GM23338 (cell line): Measurements from ENCODE around the gene LPP.

ENCODE experiments used
- CREB1 ChIP-seq: fragments of 250-450 bp; sonication (Bioruptor Pico); IDR thresholded peaks from 2 replicates; pipeline ENCODE4 v1.5.0; 2020; ENCODE audit warnings: low read depth, mild to moderate bottlenecking, moderate library complexity
- EZH2 ChIP-seq: fragments of 200-600 bp; sonication (generic); IDR thresholded peaks from one replicate; pipeline ENCODE4 v1.8.0; 2017; ENCODE audit warnings: antibody characterized with exemption, mild to moderate bottlenecking, low read depth; ENCODE audit not compliant: unreplicated experiment
- NANOG ChIP-seq: IDR thresholded peaks from 2 replicates; pipeline ENCODE4 v1.6.1; 2016; ENCODE audit warnings: antibody characterized with exemption, borderline replicate concordance
- POLR2AphosphoS5 ChIP-seq: IDR thresholded peaks from 2 replicates; pipeline ENCODE4 v1.6.1; 2016; ENCODE audit warnings: antibody characterized with exemption, low read depth
- STAT1 ChIP-seq: IDR thresholded peaks from one replicate; pipeline ENCODE4 v1.6.1; 2016; ENCODE audit warnings: antibody characterized with exemption; ENCODE audit not compliant: unreplicated experiment
- TF ChIP-seq, protein P1 (sequence below), 2 experiments: fragments of 200-600 bp in 1 of 2; sonication (generic) in 1 of 2; conservative IDR thresholded peaks; 2 replicates each; pipeline versions ENCODE4 v1.5.1 to v1.6.1; 2016 to 2017; ENCODE audit warnings: antibody characterized with exemption in 2 of 2, low read depth in 2 of 2, mild to moderate bottlenecking in 2 of 2, moderate library complexity in 1 of 2
- TF ChIP-seq, protein P2 (sequence below): IDR thresholded peaks from one replicate; pipeline ENCODE4 v1.6.1; 2018; ENCODE audit warnings: antibody characterized with exemption; ENCODE audit not compliant: unreplicated experiment

DNA sequence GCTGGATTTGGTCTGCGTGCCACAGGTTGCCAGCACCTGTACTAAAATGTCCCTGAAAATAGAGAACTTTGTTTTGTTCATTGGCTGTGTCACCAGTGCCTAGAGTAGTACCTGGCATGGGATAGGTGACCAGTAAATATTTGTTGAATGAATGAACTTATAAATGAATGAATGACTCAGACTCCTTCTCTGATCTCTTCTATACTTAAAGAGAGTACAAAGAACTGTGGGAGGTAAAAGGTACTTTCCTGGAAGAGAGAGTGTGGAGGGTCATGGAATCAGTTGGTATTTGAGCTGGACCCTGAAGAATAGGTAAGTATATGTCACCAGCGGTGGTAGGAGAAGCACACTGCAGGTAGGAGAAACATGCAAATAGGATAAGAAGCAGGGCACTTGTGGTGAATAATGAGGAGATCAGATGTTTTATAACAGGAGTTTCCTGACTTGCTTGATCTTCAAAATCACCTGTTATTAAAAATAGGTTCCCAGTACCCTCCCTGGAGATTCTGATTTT lies 149.4 kb downstream of the LPP start:
- TF ChIP-seq, protein P1, sequence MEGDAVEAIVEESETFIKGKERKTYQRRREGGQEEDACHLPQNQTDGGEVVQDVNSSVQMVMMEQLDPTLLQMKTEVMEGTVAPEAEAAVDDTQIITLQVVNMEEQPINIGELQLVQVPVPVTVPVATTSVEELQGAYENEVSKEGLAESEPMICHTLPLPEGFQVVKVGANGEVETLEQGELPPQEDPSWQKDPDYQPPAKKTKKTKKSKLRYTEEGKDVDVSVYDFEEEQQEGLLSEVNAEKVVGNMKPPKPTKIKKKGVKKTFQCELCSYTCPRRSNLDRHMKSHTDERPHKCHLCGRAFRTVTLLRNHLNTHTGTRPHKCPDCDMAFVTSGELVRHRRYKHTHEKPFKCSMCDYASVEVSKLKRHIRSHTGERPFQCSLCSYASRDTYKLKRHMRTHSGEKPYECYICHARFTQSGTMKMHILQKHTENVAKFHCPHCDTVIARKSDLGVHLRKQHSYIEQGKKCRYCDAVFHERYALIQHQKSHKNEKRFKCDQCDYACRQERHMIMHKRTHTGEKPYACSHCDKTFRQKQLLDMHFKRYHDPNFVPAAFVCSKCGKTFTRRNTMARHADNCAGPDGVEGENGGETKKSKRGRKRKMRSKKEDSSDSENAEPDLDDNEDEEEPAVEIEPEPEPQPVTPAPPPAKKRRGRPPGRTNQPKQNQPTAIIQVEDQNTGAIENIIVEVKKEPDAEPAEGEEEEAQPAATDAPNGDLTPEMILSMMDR (conservative IDR thresholded peaks at IDR 0.05; ENCODE audit: low read depth in 2 of 2) = no peak
- no peak for TF ChIP-seq EZH2
- no peak for TF ChIP-seq STAT1
- no peak for TF ChIP-seq POLR2AphosphoS5
- no peak for TF ChIP-seq CREB1 (CRISPR knock-in tag)
- TF ChIP-seq, protein P2, sequence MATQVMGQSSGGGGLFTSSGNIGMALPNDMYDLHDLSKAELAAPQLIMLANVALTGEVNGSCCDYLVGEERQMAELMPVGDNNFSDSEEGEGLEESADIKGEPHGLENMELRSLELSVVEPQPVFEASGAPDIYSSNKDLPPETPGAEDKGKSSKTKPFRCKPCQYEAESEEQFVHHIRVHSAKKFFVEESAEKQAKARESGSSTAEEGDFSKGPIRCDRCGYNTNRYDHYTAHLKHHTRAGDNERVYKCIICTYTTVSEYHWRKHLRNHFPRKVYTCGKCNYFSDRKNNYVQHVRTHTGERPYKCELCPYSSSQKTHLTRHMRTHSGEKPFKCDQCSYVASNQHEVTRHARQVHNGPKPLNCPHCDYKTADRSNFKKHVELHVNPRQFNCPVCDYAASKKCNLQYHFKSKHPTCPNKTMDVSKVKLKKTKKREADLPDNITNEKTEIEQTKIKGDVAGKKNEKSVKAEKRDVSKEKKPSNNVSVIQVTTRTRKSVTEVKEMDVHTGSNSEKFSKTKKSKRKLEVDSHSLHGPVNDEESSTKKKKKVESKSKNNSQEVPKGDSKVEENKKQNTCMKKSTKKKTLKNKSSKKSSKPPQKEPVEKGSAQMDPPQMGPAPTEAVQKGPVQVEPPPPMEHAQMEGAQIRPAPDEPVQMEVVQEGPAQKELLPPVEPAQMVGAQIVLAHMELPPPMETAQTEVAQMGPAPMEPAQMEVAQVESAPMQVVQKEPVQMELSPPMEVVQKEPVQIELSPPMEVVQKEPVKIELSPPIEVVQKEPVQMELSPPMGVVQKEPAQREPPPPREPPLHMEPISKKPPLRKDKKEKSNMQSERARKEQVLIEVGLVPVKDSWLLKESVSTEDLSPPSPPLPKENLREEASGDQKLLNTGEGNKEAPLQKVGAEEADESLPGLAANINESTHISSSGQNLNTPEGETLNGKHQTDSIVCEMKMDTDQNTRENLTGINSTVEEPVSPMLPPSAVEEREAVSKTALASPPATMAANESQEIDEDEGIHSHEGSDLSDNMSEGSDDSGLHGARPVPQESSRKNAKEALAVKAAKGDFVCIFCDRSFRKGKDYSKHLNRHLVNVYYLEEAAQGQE = no peak
- TF ChIP-seq NANOG = no peak
